Measurements from ENCODE around the gene MDFI.
"Not testable (repeated sequence)": the region's sequence is repeated elsewhere in the genome, so short reads cannot be mapped to it uniquely, and the experiment has no call there.

The MDFI gene

GRCh38 chr6:41602864-41603608, 35.2 kb upstream of the MDFI start:
- DNase-seq (ENCODE audit: low read depth), result peak; percentile 81

GRCh38 chr6:41604006-41604405, 34.3 kb upstream of the MDFI start:
- no peak for DNase-seq (ENCODE audit: low read depth)

GRCh38 chr6:41605649-41606048, 32.6 kb upstream of the MDFI start:
- no peak for DNase-seq (ENCODE audit: low read depth)

- DNase-seq (ENCODE audit: low read depth), result no peak
Observed at GRCh38 chr6:41607036-41607435, 31.2 kb upstream of the MDFI start.

- no peak for DNase-seq (ENCODE audit: low read depth)
Observed at GRCh38 chr6:41607736-41608135, 30.5 kb upstream of the MDFI start.

- no peak for DNase-seq (ENCODE audit: low read depth)
Observed at GRCh38 chr6:41608443-41609151, 29.7 kb upstream of the MDFI start.

- DNase-seq (ENCODE audit: low read depth), result no peak
Observed at GRCh38 chr6:41614715-41615114, 23.6 kb upstream of the MDFI start.

GRCh38 chr6:41615311-41615710, 23.0 kb upstream of the MDFI start:
- no peak for DNase-seq (ENCODE audit: low read depth)

- no peak for DNase-seq (ENCODE audit: low read depth)
Observed at GRCh38 chr6:41618598-41618997, 19.7 kb upstream of the MDFI start.

- not testable (repeated sequence) for DNase-seq (ENCODE audit: low read depth)
Observed at GRCh38 chr6:41619193-41619592, 19.1 kb upstream of the MDFI start.

- no peak for DNase-seq (ENCODE audit: low read depth)
Observed at GRCh38 chr6:41621367-41621766, 16.9 kb upstream of the MDFI start.

- DNase-seq (ENCODE audit: low read depth), result no peak
Observed at GRCh38 chr6:41621802-41622201, 16.5 kb upstream of the MDFI start.

GRCh38 chr6:41622206-41622988, 15.9 kb upstream of the MDFI start:
- DNase-seq (ENCODE audit: low read depth), result no peak

GRCh38 chr6:41623330-41623729, 14.9 kb upstream of the MDFI start:
- DNase-seq (ENCODE audit: low read depth), result no peak

- no peak for DNase-seq (ENCODE audit: low read depth)
Observed at GRCh38 chr6:41624621-41625380, 13.5 kb upstream of the MDFI start.

- DNase-seq (ENCODE audit: low read depth), result no peak
Observed at GRCh38 chr6:41625442-41625841, 12.8 kb upstream of the MDFI start.

- DNase-seq (ENCODE audit: low read depth), result no peak
Observed at GRCh38 chr6:41626022-41626421, 12.2 kb upstream of the MDFI start.

GRCh38 chr6:41626917-41627316, 11.4 kb upstream of the MDFI start:
- DNase-seq (ENCODE audit: low read depth), result no peak

- DNase-seq (ENCODE audit: low read depth), result no peak
Observed at GRCh38 chr6:41629128-41629527, 9.1 kb upstream of the MDFI start.

GRCh38 chr6:41630069-41630468, 8.2 kb upstream of the MDFI start:
- DNase-seq (ENCODE audit: low read depth), result no peak

- no peak for DNase-seq (ENCODE audit: low read depth)
Observed at GRCh38 chr6:41630946-41631345, 7.3 kb upstream of the MDFI start.

GRCh38 chr6:41633056-41633634, 5.1 kb upstream of the MDFI start:
- DNase-seq (ENCODE audit: low read depth), result no peak
